ENCODE data around the gene GJD3.

GJD3 gene

DNA sequence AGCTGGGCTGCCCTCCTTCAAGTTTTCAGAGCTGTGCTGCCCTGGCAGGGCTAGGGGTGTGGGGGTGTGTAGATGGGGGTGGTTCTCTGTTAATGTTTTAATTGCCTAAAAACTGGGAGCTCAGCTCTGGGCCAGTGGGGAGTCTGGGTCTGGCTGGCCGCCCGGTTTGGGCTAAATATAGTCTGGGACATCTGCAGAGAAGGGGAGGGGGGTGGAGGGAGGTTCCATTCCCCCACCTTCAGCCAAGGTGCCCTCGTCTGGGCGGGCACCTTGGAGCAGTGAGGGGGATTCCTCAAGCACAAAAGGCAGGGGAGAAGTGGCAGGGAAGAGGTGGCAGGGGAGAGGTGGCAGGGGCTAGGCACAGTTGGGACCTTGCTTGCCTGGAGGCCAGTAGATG lies 42.6 kb downstream of the GJD3 start:
- DNase-seq: no peak

DNA sequence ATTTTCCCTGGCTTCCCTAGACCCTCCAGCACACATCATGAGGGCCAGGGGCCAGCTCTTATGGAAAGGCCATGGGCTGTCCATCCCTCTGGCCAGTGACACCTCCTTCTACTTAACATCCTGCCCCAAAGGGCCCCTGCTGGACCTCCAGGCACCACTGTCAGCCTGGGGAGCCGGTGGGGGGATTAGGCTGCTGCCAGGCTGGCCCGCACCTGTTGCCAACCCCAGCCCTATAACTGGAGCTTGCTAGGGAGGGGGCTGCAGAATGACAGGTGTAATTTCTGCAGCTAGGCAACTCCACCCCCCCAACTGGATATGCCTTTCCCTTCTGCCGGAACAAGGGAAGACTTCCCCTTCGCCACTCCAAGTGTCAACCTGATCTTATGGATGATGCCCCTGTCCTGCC lies 43.0 kb downstream of the GJD3 start:
- no peak for DNase-seq

DNA sequence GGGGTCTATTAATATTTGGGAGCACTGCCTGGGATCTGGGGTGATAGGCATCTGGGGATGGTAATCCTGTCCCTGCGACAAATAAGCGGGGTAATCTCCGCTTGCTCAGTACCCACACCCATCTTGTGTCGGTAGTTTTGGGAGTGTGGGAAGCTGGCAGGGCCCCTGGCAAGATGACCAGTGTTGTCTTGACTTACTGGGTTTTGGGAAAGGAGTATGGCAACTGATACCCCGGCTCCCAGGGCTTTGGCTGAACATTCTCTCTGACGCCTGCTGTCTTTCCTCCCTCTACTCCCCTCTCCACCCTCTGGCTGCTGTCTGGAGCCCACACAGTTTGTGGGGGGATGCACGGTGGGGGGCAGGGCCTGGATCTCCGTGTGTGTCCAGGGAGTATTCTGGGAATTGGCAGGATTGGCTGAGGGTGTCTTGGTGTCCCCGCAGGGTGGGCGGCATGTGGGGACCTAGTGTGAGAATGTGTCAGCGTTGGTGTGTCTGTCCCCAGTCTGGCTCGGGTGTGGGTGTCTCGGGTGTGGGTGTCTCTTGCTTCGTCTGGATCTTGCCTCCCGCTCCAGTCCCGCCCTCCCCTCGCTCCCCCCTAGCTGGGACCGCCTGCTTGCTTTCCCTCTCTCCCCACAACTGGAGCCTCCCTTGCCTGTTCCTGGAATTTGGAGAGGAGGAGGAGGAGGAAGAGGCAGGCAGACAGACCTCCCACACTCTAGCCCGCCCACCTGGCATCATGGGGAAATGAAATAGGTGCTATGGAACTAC lies 43.6 kb downstream of the GJD3 start:
- DNase-seq: no peak

DNA sequence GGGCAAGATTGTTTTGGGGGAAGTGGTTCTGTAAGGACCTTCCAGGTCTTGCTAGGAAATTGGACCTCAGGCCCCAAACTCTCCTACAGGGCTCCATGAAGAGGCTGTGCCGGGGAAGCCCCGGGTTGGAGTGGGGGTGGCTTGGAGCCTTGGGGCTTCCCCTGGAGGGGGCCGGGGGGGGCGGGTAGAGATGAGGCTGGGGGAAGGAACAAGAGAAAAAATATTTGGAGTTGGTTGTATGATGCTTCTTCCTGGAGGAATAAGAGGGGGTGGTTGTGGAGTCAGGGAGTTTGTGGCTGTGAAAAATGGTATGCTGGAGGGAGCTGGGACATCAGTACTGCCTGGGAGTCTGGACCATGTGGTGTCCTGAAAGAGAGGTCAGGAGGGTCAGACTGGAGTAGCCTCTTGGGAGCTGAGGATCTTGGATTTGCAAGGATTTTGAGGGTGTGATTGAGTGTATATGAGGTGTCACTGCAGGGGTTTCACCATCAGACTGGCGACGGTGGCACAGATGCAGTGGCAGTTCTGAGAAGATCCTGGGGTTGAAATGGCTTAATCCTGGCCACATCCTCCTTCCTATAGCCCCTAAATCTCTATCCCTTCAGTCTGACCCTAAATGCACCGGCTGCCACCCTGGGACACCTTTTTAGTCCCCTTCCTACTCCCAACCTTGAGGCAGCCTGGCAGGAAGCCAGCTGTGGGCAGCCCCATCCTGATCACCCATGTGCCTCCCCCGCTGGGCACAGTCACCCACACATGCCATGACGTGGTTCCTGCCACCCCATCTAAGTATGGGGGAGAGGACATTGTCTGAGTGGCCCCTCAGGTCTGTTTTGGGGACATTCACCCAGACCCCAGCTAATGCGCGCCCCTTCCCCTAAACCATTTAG lies 44.6 kb downstream of the GJD3 start:
- DNase-seq: no peak

DNA sequence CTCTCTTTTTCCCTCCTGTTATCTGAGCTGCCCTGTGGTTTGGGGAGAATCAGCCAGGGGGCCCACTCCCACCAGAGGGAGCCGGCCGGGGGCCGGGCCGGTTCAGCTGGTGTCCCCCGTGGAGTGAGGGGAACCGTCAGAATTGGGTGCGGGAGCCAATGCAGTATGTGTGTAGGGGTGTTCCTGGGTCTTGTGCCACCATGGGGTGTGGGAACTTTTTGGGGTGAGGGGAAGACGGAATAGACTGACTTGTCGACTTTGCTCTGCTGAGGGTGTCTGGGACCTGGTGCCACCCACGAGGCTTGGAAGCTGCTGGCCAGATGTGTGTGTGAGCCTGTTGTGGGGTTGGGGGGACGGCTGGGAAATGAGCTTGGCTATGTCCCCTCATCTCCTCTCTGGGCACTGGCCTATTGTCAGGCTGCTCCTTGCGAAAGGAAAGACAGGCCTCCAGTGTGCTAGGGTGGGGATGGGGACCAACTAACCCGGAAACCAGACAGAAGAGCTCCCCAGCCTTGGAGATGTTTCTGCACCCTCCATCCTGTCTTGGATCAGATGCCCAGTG lies 45.6 kb downstream of the GJD3 start:
- DNase-seq: no peak

DNA sequence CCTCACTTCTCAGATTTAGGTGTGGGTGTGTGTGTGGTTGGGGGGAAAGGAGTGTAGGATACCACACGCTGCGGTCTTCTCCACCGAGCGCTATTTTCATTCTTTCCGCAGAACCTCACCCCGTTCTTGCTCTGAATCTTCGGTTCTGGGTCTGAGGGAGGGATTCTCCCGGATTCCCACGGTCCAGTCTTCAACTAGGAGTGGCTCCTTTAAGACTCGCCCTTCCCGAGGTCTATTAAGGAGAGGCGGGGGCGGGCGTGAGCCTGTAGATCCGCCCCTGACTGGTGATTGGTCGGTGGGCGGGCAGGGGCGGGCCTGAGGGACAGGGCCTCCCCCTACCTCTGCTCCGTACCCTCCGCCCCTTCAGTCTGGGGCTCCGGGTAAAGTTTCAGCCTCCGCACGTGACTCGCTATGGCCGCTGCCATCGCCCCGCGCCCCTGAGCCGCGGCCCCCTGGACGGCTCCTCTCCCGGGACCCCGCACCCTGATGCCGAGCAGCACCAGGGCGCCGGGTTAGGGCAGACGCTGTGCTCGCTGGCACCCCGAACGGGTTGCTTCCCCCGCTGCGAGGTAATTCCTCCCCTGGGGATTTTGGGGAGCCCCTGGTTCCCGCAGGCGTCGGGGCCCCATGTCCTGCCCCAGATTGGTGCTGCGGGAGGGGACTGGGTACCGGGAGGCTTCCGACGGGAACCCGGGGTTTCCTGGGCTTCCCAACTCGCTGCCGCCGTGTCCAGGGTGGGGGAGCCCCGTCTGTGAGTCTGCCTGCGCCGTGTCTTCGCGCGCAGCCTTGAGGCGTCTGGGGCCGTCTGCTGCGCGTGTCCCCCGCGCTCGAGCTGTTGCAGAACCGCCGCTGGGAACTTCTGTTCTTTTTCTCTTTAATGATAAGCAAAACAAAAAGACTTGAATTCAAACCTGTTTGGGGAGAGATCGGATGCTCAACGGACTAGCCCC lies 46.4 kb downstream of the GJD3 start:
- DNase-seq: peak; percentile 96

DNA sequence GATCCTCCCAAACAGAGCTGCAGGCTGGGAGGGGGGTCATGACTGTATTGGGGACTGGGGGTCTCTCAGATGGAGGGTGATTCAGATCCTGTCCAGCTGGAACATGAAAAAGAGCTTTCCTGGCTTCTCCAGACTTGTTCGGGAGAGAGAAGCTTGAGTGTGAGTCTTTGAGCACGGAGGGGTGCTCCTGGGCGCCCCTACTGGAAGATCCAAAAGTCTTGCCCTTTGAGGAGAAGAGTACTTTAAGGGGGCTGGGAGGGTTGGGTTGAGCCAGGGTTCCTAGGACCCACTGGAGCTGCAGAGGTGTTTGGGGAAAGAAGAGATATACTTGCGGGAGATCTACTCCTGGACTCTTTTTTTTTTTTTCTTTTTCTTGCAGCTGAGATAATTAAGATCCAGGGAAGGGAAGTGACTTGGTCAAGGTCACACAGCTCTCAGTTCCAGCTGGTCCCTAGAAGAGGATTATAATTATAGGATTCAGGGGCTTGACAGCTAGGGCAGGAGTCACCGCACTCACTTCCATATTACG lies 47.1 kb downstream of the GJD3 start:
- peak; percentile 21 for DNase-seq

DNA sequence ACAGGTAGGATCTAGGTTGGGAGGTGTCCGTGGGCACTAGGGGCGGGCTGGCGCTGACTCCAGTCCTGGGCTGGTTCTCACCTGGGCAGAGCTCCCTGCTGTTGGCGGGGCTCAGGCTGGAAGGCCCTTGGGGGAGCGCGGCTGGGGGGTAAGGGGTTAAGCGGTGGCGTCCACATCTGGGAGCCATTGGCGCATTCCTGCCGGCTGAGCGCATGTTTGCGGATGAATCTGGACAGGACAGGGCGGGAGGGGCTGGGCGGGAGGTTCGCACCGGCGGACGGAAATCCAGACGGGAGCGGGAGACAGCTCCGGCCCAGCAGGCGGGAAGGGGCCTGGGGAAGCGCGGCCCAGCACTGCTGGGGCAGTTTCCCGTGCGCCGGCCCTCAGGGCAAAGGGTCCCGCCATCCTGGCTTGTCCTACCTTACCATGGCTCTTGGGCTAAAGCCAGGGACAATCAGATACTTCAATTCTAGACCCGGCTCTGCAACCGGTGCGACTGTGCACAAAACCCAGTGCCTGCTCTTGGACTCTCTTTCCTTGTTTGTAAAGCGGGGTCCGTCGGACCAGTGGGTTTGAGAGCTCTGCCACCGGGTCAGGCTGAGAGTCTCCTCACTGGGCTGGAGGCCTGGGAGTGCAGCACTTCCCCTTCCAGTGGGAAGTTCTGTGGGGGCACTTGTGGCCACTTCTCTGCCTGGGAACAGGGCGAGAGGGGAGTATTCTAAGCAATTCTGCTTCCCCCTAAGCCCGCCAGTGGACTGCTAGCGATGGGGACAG lies 47.8 kb downstream of the GJD3 start:
- peak; percentile 37 for DNase-seq

DNA sequence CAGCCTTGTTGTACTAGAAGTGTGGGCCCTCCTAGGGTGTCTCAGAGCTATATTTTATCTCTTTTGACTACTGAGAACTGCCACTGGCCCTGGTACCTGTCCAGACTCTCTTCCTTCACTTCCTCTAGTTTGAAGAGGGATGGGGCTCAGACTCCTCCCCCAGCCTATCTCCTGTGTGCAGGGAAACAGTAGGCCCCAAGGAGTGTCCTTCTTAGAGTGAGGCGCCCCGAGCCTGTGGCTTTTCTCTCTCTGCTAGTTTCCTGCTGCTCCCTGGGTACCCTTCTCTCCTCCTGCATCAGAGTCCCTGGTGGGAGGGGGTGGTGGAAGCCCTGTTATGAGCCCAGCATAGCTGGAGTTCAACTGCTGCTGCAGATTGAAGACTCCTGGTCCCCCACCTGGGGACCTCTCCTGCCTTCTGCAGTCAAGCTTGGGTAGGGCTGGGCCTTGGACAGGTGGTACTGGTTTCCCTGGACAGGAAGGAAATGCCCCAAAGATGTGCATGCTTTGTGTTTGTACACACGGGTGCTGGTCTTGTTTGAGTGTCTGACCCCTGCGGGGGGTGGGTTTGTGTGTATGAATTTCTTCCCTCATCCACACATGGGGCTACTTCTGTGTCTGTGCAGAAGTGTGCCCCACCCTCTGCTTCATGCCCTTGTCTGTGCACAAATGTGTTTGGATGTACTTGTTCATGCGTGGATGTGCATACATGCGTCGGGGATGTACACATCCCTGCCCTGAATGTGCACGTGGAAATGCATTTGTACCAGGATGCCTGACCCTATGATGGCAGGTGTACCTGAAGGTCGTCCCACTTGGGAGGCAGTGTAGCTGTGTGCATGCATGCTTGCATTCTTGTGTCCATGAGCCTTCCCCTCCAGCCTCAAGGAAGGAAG lies 48.6 kb downstream of the GJD3 start:
- no peak for DNase-seq

DNA sequence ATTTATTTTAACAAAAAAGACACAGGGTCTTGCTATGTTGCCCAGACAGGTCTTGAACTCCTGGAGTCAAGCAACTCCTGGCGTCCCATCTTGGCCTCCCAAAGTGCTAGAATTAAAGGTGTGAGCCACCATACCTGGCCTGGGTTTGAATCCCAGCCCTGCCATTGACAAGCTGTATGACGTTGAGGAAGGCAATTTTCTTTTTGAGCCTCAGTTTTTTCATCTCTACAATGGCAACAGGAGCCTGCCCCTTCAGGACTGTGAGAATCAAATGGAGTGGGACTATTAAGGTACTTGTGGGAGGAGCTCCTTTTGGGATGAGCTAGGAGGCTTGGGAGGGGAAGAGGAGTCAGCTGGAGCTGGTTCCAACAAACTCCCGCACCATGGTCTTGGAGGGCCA lies 49.3 kb downstream of the GJD3 start:
- DNase-seq: no peak

DNA sequence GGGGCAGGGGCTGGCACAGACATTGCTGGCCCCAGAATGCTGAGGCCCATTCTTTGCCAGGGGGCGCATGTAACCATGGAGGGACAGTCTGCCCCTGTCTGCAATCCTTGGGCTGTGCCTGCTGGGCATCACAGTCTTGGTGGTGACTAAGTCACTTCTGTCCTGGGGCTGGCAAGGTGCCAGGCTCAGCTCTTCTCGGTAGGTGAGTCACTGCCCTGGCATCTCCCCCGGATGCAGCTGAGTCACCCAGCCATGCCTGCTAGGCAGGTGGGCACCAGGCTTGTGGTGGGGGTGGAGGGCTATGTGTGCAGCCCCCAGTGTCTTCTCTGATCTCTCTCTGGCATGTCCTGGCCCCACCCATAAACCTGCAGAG lies 50.0 kb downstream of the GJD3 start:
- peak; percentile 81 for DNase-seq

DNA sequence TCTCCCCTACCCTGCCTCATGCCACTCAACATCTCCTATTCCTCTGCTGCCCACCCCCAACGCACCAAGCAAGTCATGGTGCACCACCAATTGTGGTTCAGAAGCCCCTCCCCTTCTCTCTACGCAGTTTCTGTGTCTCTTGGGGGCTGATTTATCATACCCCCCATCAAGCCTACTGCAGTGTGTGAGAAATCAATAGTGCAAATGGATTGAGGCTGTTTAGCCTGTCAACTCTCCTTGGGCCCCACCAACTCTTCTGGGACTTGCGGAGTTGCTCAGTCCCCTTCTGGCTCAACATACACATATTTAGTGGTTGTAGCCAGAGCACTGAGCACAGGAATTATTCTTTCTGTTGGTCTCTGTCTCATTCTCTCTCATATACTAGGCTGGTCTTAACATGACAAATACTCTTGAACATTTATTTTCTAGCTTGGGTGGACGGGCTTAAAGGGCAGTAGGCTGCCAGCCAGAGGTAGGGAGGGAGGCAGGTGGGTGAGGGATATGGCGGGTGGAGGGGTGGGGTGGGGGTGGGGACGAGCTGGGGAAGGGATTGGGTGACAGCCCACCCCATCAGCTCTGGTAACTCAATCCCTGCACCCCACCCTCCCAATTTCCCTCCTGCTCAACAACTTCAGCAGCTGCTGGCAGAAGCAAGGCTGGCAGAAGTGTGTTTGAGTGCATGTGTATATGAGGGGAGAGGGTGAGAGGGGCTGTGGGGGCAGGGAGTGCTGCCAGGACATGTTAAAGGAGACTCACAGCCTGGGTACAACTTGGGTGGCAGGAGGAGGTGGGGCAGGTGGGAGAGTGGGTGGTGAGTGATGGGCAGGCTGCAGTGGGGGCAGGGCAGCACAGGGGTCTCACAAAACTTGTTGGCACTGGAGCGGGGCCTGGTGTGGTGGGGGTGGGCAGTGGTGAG lies 50.6 kb downstream of the GJD3 start:
- DNase-seq: no peak
